Osteoblast (primary cell): Measurements from ENCODE around the gene NIPBL. TPM values are rescaled to one million over a fixed set of nuclear protein-coding genes. Genes with fewer than 3 reads are reported as not detected.
A peak's percentile ranks its signal among the peaks of the same experiment; 100 is the strongest.

Experiments used
- DNase-seq: peaks from one replicate; pipeline ENCODE4 v3.0.0; 2011; ENCODE audit warnings: low spot score, mixed read lengths; ENCODE audit not compliant: insufficient read length; ENCODE audit errors: missing footprints
- H2AFZ ChIP-seq: 2 replicates; pipeline ENCODE4 v1.6.0; 2011; ENCODE audit warnings: mild to moderate bottlenecking, low read length
- H3K27ac ChIP-seq: 2 replicates; pipeline ENCODE4 v1.5.1; 2011; ENCODE audit warnings: mild to moderate bottlenecking, low read depth, low read length, moderate library complexity
- H3K27me3 ChIP-seq: 2 replicates; pipeline ENCODE4 v1.6.0; 2012; ENCODE audit warnings: mild to moderate bottlenecking, control low read depth, inconsistent platforms, low read length, moderate library complexity; ENCODE audit not compliant: insufficient read depth
- H3K36me3 ChIP-seq: 2 replicates; pipeline ENCODE4 v1.5.1; 2011; ENCODE audit warnings: mild to moderate bottlenecking, low read length, control low read depth, moderate library complexity; ENCODE audit not compliant: insufficient read depth
- H3K4me1 ChIP-seq: 2 replicates; pipeline ENCODE4 v1.5.1; 2011; ENCODE audit warnings: mild to moderate bottlenecking, low read length, control low read depth, moderate library complexity; ENCODE audit not compliant: insufficient read depth
- H3K4me2 ChIP-seq: 2 replicates; pipeline ENCODE4 v1.6.0; 2011; ENCODE audit warnings: mild to moderate bottlenecking, low read length; ENCODE audit not compliant: insufficient read depth
- H3K4me3 ChIP-seq: fragments of 200-600 bp; sonication (generic); 3 replicates; pipeline ENCODE4 v1.5.1; 2012; ENCODE audit warnings: mild to moderate bottlenecking, low read length, inconsistent platforms; ENCODE audit not compliant: insufficient read depth
- H3K79me2 ChIP-seq: 2 replicates; pipeline ENCODE4 v1.6.0; 2012; ENCODE audit warnings: mild to moderate bottlenecking, low read length, control low read depth, inconsistent platforms; ENCODE audit not compliant: insufficient read depth
- H3K9me3 ChIP-seq: 2 replicates; pipeline ENCODE4 v1.5.1; 2011; ENCODE audit warnings: low read depth, low read length, control low read depth
- H4K20me1 ChIP-seq: 2 replicates; pipeline ENCODE4 v1.6.0; 2012; ENCODE audit warnings: mild to moderate bottlenecking, low read length, control low read depth; ENCODE audit not compliant: insufficient read depth
- CTCF ChIP-seq: IDR thresholded peaks from 2 replicates; pipeline ENCODE4 v1.5.1; 2011; ENCODE audit warnings: mild to moderate bottlenecking, low read depth, low read length, moderate library complexity; ENCODE audit errors: extremely low read depth
- total RNA-seq: library from RNA; depleted of rRNA; stranded (reverse); fragments of >200 nt; gene quantifications from 2 replicates; pipeline ENCODE4 v1.2.3, GENCODE V29; 2012

Gene NIPBL
- total RNA-seq, 1 donor: 22.8 TPM

DNA sequence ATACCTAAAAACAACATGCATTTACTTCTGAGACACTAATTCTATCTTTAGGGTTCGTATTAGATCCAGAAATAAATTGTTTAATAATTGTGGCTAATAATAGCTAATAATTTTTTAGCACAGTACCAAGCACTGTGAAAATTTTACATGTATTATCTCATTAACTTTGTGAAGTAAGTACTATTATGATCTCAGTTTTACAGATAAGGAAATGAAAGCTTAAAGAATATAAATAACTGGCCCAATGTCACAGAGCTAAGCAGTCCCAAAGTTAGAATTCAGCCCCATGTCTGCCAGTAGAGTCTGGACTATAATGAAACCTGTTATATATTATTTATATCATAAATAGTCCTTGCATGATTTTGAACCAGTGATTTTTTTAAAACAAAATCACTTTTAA is 163.3 kb downstream of the NIPBL start:
- Histone ChIP-seq H3K4me3 (no peak overlapping the region), H3K27ac (no peak overlapping the region), H3K79me2 (no peaks in the 10 kb centered on the region), H3K36me3 (peaks cover 24% of the 10 kb centered on the region), H3K4me1 (no peaks in the 10 kb centered on the region), H3K27me3 (no peaks in the 10 kb centered on the region), H2AFZ (no peak overlapping the region), H4K20me1 (no peaks in the 10 kb centered on the region), H3K4me2 (no peak overlapping the region), H3K9me3 (no peaks in the 10 kb centered on the region)
- no peak for DNase-seq
- no peak for TF ChIP-seq CTCF

- DNase-seq: no peak
- H3K4me3 ChIP-seq: no peak overlapping the region
- no peaks in the 10 kb centered on the region for H3K27me3 ChIP-seq
- H3K4me2 ChIP-seq: no peak overlapping the region
- no peaks in the 10 kb centered on the region for H4K20me1 ChIP-seq
- H3K27ac ChIP-seq: no peak overlapping the region
- H2AFZ ChIP-seq: no peak overlapping the region
- no peaks in the 10 kb centered on the region for H3K9me3 ChIP-seq
- TF ChIP-seq CTCF: peak; percentile 7
- H3K4me1 ChIP-seq: no peaks in the 10 kb centered on the region
- H3K79me2 ChIP-seq: no peaks in the 10 kb centered on the region
- H3K36me3 ChIP-seq: peaks cover 48% of the 10 kb centered on the region
Observed at GRCh38 chr5:37043693-37044092, 167.1 kb downstream of the NIPBL start.

GRCh38 chr5:37044120-37044519 is 167.6 kb downstream of the NIPBL start:
- H3K4me1 ChIP-seq: no peaks in the 10 kb centered on the region
- no peak overlapping the region for H2AFZ ChIP-seq
- H3K79me2 ChIP-seq: no peaks in the 10 kb centered on the region
- no peak overlapping the region for H3K4me2 ChIP-seq
- no peak overlapping the region for H3K4me3 ChIP-seq
- TF ChIP-seq CTCF: no peak
- no peak overlapping the region for H3K27ac ChIP-seq
- no peaks in the 10 kb centered on the region for H3K9me3 ChIP-seq
- no peak for DNase-seq
- H3K36me3 ChIP-seq: peaks cover 50% of the 10 kb centered on the region
- no peaks in the 10 kb centered on the region for H4K20me1 ChIP-seq
- H3K27me3 ChIP-seq: no peaks in the 10 kb centered on the region

GRCh38 chr5:37045703-37046102 is 169.1 kb downstream of the NIPBL start:
- no peak for DNase-seq
- Histone ChIP-seq H3K4me3 (no peak overlapping the region), H3K4me2 (no peak overlapping the region), H3K4me1 (no peaks in the 10 kb centered on the region), H3K9me3 (no peaks in the 10 kb centered on the region), H2AFZ (no peak overlapping the region), H3K36me3 (peaks cover 54% of the 10 kb centered on the region), H4K20me1 (no peaks in the 10 kb centered on the region), H3K79me2 (no peaks in the 10 kb centered on the region), H3K27ac (no peak overlapping the region), H3K27me3 (no peaks in the 10 kb centered on the region)
- TF ChIP-seq CTCF: no peak
